Body of pancreas (tissue), 4 donors: ENCODE measurements around the gene MTCH1. TPM values are rescaled to one million over a fixed set of nuclear protein-coding genes. Genes with fewer than 3 reads are reported as not detected.
"Not testable (repeated sequence)": the region's sequence is repeated elsewhere in the genome, so short reads cannot be mapped to it uniquely, and the experiment has no call there.

Experiments
- ATAC-seq: fragments of 150-250 bp; one replicate; pipeline ENCODE4 v1.9.1; 2016
- DNase-seq, 4 donors: peaks; one replicate each; pipeline ENCODE4 v3.0.0-alpha.2; 2019
- H3K27ac ChIP-seq, 4 donors: fragments of 200-600 bp; sonication (generic); 1 replicate in 3 of 4; 2 replicates in 1 of 4; pipeline versions ENCODE4 v1.5.1 to v1.6.1; 2016 to 2019; ENCODE audit warnings: mild to moderate bottlenecking in 1 of 4, mixed read lengths in 1 of 4, moderate library complexity in 1 of 4
- H3K27me3 ChIP-seq, 2 donors: fragments of 200-600 bp; sonication (generic); one replicate each; pipeline ENCODE4 v1.6.0; 2016; ENCODE audit warnings: mild to moderate bottlenecking in 1 of 2
- H3K36me3 ChIP-seq, 2 donors: fragments of 200-600 bp; sonication (generic); replicated peaks in 1 of 2; 2 replicates each; pipeline ENCODE4 v1.5.1; 2016; ENCODE audit warnings: low read depth in 2 of 2; ENCODE audit not compliant: insufficient read depth in 1 of 2
- H3K4me1 ChIP-seq: fragments of 200-600 bp; sonication (generic); one replicate; pipeline ENCODE4 v1.6.0; 2016
- H3K4me3 ChIP-seq, 2 donors: fragments of 200-600 bp; sonication (generic); 1 replicate in 1 of 2; 2 replicates in 1 of 2; pipeline ENCODE4 v1.5.1; 2016 to 2019
- H3K9me3 ChIP-seq, 3 donors: fragments of 200-600 bp; sonication (generic); 1 replicate in 2 of 3; 2 replicates in 1 of 3; pipeline ENCODE4 v1.5.1; 2016
- CTCF ChIP-seq, 7 experiments: fragments of 450-650 bp in 4 of 7; fragments of 200-600 bp in 3 of 7; sonication (generic) in 3 of 7; IDR thresholded peaks; one replicate each; pipeline ENCODE4 v1.5.1; 2016 to 2019; ENCODE audit warnings: antibody characterized with exemption in 7 of 7
- POLR2A ChIP-seq, 3 donors: fragments of 450-650 bp; IDR thresholded peaks; one replicate each; pipeline ENCODE4 v1.6.1; 2016; ENCODE audit warnings: antibody characterized with exemption in 3 of 3, mild to moderate bottlenecking in 2 of 3
- WGBS, 2 donors: methylation state at CpG; one replicate each; pipeline ENCODE4 v1.1.5; 2017; 5-methylcytosine and 5-hydroxymethylcytosine counted together
- intact Hi-C: fragments of 100-400 bp; cut with DNase I; formaldehyde crosslinking; loops from one replicate; pipeline ENCODE4 v1.15.1; 2023
- total RNA-seq, 2 donors: library from RNA; depleted of rRNA; stranded (reverse); fragments of >200 nt; gene quantifications; one replicate each; pipeline ENCODE4 v1.1.0, GENCODE V29; 2016

Gene MTCH1
- total RNA-seq, 2 donors from 2014 or later = 152 to 198 TPM

- no peak for TF ChIP-seq POLR2A (IDR thresholded peaks at IDR 0.05)
- ATAC-seq (no peak), DNase-seq (no peak)
- H3K27ac ChIP-seq = no peak overlapping the region
- H3K36me3 ChIP-seq = no peaks in the 10 kb centered on the region
- no peak overlapping the region for H3K4me3 ChIP-seq
- intact Hi-C loops = no loop called here
- H3K27me3 ChIP-seq = no peaks in the 10 kb centered on the region
- peaks cover 13% of the 10 kb centered on the region for H3K4me1 ChIP-seq
- H3K9me3 ChIP-seq = no peaks in the 10 kb centered on the region
- 62 to 67% methylated on average over 7 to 12 of the region's 12 CpGs for WGBS, 2 donors
Measured at GRCh38 chr6:36947570-36948351, 38.2 kb downstream of the MTCH1 start.

GRCh38 chr6:36946526-36946925, 39.5 kb downstream of the MTCH1 start:
- Histone ChIP-seq H3K36me3 (no peaks in the 10 kb centered on the region), H3K4me1 (peaks cover 13% of the 10 kb centered on the region), H3K27ac (no peak overlapping the region), H3K4me3 (no peak overlapping the region), H3K27me3 (no peaks in the 10 kb centered on the region), H3K9me3 (no peaks in the 10 kb centered on the region)
- DNase-seq = no peak
- TF ChIP-seq CTCF (IDR thresholded peaks at IDR 0.05) = no peak
- no peak for TF ChIP-seq POLR2A (IDR thresholded peaks at IDR 0.05)
- 82% methylated on average over 4 of the region's 4 CpGs for WGBS, 2 donors
- ATAC-seq = no peak
- intact Hi-C loops = no loop called here

- Histone ChIP-seq H3K27ac (peak overlapping the region in 1 of 4 donors; percentile 47), H3K4me3 (no peak overlapping the region), H3K36me3 (no peaks in the 10 kb centered on the region), H3K9me3 (no peaks in the 10 kb centered on the region), H3K4me1 (peaks cover 13% of the 10 kb centered on the region), H3K27me3 (no peaks in the 10 kb centered on the region)
- DNase-seq (no peak), ATAC-seq (no peak)
- no peak for TF ChIP-seq POLR2A (IDR thresholded peaks at IDR 0.05)
- no peak for TF ChIP-seq CTCF (IDR thresholded peaks at IDR 0.05)
- 38 to 81% methylated on average over 4 of the region's 4 CpGs for whole genome bisulfite sequencing, 2 donors
- intact Hi-C loops = no loop called here
Measured at GRCh38 chr6:36945301-36945700, 40.7 kb downstream of the MTCH1 start.

GRCh38 chr6:36944650-36945049, 41.3 kb downstream of the MTCH1 start:
- H3K36me3 ChIP-seq = no peaks in the 10 kb centered on the region
- peak; percentile 41 to 57 (median 48) for DNase-seq
- 15 to 19% methylated on average over 5 of the region's 5 CpGs for WGBS, 2 donors
- intact Hi-C loops = no loop called here
- no peak overlapping the region for H3K4me3 ChIP-seq
- peaks cover 13% of the 10 kb centered on the region for H3K4me1 ChIP-seq
- no peaks in the 10 kb centered on the region for H3K27me3 ChIP-seq
- no peaks in the 10 kb centered on the region for H3K9me3 ChIP-seq
- no peak for TF ChIP-seq POLR2A (IDR thresholded peaks at IDR 0.05)
- no peak for TF ChIP-seq CTCF (IDR thresholded peaks at IDR 0.05)
- peak; percentile 89 for ATAC-seq
- peak overlapping the region in 3 of 4 donors; percentile 39 to 63 (median 47) for H3K27ac ChIP-seq

GRCh38 chr6:36942329-36942728, 43.7 kb downstream of the MTCH1 start:
- 67% methylated on average over 1 of the region's 2 CpGs; no CpG with 5 or more reads in 1 of the 2 donors for WGBS, 2 donors
- DNase-seq, intact Hi-C loops, H3K36me3 ChIP-seq, H3K9me3 ChIP-seq, H3K4me3 ChIP-seq, H3K27me3 ChIP-seq, H3K27ac ChIP-seq, ATAC-seq: not testable (repeated sequence)
- H3K4me1 ChIP-seq = peaks cover 13% of the 10 kb centered on the region

- H3K4me3 ChIP-seq, H3K36me3 ChIP-seq, ATAC-seq, intact Hi-C loops, H3K9me3 ChIP-seq, H3K27ac ChIP-seq, DNase-seq, H3K27me3 ChIP-seq: not testable (repeated sequence)
- 80 to 94% methylated on average over 1 to 7 of the region's 40 CpGs for WGBS, 2 donors
- peaks cover 13% of the 10 kb centered on the region for H3K4me1 ChIP-seq
Measured at GRCh38 chr6:36941561-36941960, 44.4 kb downstream of the MTCH1 start.
